ENCODE measurements around the gene REP15. TPM values are rescaled to one million over a fixed set of nuclear protein-coding genes. Genes with fewer than 3 reads are reported as not detected.

The REP15 gene
- polyA plus RNA-seq, 1 of the 3 experiments (the other 2 are of a cell fraction): 0.84 TPM

GRCh38 chr12:27680619-27681018, 15.6 kb upstream of the REP15 start:
- POLR2A ChIA-PET: no interaction called here
- peaks cover 86 to 96% of the 10 kb centered on the region in 2 experiments for H3K36me3 ChIP-seq (replicated peaks in 1 of 2; ENCODE audit: control insufficient read depth in 1 of 2, insufficient read depth in 2 of 2, low read length in 1 of 2)

DNA sequence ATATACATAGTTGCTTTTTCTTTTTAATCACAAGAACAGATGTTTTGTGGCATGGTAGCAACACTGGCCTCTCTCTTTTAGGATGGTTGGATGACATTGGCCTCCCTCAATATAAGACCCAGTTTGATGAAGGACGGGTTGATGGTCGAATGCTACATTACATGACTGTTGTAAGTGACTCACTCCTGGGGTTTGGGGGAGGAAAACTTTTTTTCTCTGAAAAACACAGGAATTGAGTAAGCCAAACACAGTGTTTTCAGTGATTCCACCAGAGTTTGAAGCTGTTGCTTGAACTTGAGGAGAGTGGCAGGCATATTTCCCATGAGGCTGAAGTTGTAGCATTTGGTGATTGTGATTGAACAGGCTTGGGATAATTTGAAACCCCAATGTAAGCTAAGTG, 13.7 kb upstream of the REP15 start:
- ChIA-PET CTCF (no interaction called here), POLR2A (no interaction called here)

More at GRCh38 chr12:27680619-27681018, 15.6 kb upstream of the REP15 start:
- Histone ChIP-seq H3K79me2 (ENCODE audit: insufficient read depth) (no peaks in the 10 kb centered on the region), H2AFZ (ENCODE audit: low read depth) (no peak overlapping the region), H3K9ac (no peak overlapping the region), H3K9me2 (no peaks in the 10 kb centered on the region), H4K20me1 (ENCODE audit: insufficient read depth) (no peaks in the 10 kb centered on the region), H3K4me1 (ENCODE audit: control insufficient read depth in 1 of 2, insufficient read depth in 2 of 2, low read depth in 1 of 2, low read length in 1 of 2) (no peaks in the 10 kb centered on the region), H3K4me2 (no peak overlapping the region), H3K9me3 (no peaks in the 10 kb centered on the region), H3K27me3 (ENCODE audit: insufficient read depth) (no peaks in the 10 kb centered on the region), H3K27ac (ENCODE audit: low read depth in 2 of 2, low read length in 1 of 2) (no peak overlapping the region), H3F3A (replicated peaks; ENCODE audit: insufficient read depth) (peaks cover 28% of the 10 kb centered on the region), H3K4me3 (ENCODE audit: low read depth in 2 of 2, low read length in 1 of 2) (no peak overlapping the region)
- TF ChIP-seq, protein P1, sequence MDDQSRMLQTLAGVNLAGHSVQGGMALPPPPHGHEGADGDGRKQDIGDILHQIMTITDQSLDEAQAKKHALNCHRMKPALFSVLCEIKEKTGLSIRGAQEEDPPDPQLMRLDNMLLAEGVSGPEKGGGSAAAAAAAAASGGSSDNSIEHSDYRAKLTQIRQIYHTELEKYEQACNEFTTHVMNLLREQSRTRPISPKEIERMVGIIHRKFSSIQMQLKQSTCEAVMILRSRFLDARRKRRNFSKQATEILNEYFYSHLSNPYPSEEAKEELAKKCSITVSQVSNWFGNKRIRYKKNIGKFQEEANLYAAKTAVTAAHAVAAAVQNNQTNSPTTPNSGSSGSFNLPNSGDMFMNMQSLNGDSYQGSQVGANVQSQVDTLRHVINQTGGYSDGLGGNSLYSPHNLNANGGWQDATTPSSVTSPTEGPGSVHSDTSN (IDR thresholded peaks at IDR 0.05): no peak
- no peak for TF ChIP-seq FOXJ3 (CRISPR knock-in tag; IDR thresholded peaks at IDR 0.05)
- TF ChIP-seq SMC3 (IDR thresholded peaks at IDR 0.05; ENCODE audit: low read depth, low read length): no peak
- CTCF ChIA-PET: no interaction called here
- DNase-seq: no peak

DNA sequence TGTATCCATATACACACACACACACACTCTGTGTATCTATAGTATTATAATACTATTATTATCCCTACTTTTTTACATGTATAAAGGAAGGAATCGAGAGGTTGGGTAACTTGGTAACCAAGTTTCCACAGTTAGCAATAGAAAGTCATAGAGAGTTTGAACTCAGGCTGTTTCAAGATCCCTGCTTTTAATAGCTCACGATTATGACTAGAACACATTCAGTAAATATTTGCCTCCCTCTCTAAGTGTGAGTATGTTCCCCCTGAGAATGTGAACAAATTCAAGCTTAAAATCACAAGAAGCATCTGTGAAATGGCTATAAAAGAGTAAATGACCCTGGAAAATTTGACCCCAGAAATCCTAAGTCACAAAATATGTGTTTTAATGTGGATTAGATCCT, 11.0 kb upstream of the REP15 start:
- Histone ChIP-seq H3K4me2 (no peak overlapping the region), H2AFZ (ENCODE audit: low read depth) (no peak overlapping the region), H3K9ac (no peak overlapping the region), H3K27me3 (ENCODE audit: insufficient read depth) (no peaks in the 10 kb centered on the region), H3K27ac (ENCODE audit: low read depth in 2 of 2, low read length in 1 of 2) (no peak overlapping the region), H3K9me3 (no peaks in the 10 kb centered on the region), H3K36me3 (replicated peaks in 1 of 2; ENCODE audit: control insufficient read depth in 1 of 2, insufficient read depth in 2 of 2, low read length in 1 of 2) (peaks cover 89 to 97% of the 10 kb centered on the region in 2 experiments), H4K20me1 (ENCODE audit: insufficient read depth) (no peaks in the 10 kb centered on the region), H3F3A (replicated peaks; ENCODE audit: insufficient read depth) (peaks cover 32% of the 10 kb centered on the region), H3K4me3 (ENCODE audit: low read depth in 2 of 2, low read length in 1 of 2) (no peak overlapping the region), H3K79me2 (ENCODE audit: insufficient read depth) (no peaks in the 10 kb centered on the region), H3K4me1 (ENCODE audit: control insufficient read depth in 1 of 2, insufficient read depth in 2 of 2, low read depth in 1 of 2, low read length in 1 of 2) (no peaks in the 10 kb centered on the region), H3K9me2 (no peaks in the 10 kb centered on the region)
- DNase-seq: no peak
- TF ChIP-seq NFIC (IDR thresholded peaks at IDR 0.05; ENCODE audit: borderline replicate concordance) (no peak), RCOR1 (IDR thresholded peaks at IDR 0.05; ENCODE audit: low read length) (no peak), GABPA (IDR thresholded peaks at IDR 0.05; ENCODE audit: low read depth) (no peak), JUND (IDR thresholded peaks at IDR 0.05) (no peak), FOSL2 (IDR thresholded peaks at IDR 0.05; ENCODE audit: borderline replicate concordance, low read depth) (no peak), EP300 (IDR thresholded peaks at IDR 0.05; ENCODE audit: borderline replicate concordance in 1 of 2, low read depth in 1 of 2, low read length in 1 of 2) (no peak), NRF1 (IDR thresholded peaks at IDR 0.05; ENCODE audit: low read depth, low read length) (no peak), RAD21 (IDR thresholded peaks at IDR 0.05; ENCODE audit: low read length) (no peak), USF1 (IDR thresholded peaks at IDR 0.05; ENCODE audit: borderline replicate concordance, low read depth) (no peak), CHD2 (IDR thresholded peaks at IDR 0.05; ENCODE audit: low read length, partially characterized antibody) (no peak)
- TF ChIP-seq, protein P1 (IDR thresholded peaks at IDR 0.05): no peak
- ChIA-PET CTCF (interaction anchor here (1.7 kb wide), 1 partner anchor 21 kb away, joined by 4 read pairs; no protein-coding TSS in a partner anchor), POLR2A (no interaction called here)
- 94% methylated on average over 2 of the region's 2 CpGs for WGBS (ENCODE audit: low lambda C conversion rate)

More for the DNA sequence above, 13.7 kb upstream of the REP15 start:
- peaks cover 33% of the 10 kb centered on the region for H3F3A ChIP-seq (replicated peaks; ENCODE audit: insufficient read depth)
- TF ChIP-seq, protein P2, sequence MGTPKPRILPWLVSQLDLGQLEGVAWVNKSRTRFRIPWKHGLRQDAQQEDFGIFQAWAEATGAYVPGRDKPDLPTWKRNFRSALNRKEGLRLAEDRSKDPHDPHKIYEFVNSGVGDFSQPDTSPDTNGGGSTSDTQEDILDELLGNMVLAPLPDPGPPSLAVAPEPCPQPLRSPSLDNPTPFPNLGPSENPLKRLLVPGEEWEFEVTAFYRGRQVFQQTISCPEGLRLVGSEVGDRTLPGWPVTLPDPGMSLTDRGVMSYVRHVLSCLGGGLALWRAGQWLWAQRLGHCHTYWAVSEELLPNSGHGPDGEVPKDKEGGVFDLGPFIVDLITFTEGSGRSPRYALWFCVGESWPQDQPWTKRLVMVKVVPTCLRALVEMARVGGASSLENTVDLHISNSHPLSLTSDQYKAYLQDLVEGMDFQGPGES (IDR thresholded peaks at IDR 0.05; ENCODE audit: low read depth, low read length): no peak
- H3K9ac ChIP-seq: no peak overlapping the region
- no peaks in the 10 kb centered on the region for H4K20me1 ChIP-seq (ENCODE audit: insufficient read depth)
- no peaks in the 10 kb centered on the region for H3K27me3 ChIP-seq (ENCODE audit: insufficient read depth)
- 96% methylated on average over 2 of the region's 2 CpGs for WGBS (ENCODE audit: low lambda C conversion rate)
- H3K4me3 ChIP-seq (ENCODE audit: low read depth in 2 of 2, low read length in 1 of 2): no peak overlapping the region
- H3K79me2 ChIP-seq (ENCODE audit: insufficient read depth): no peaks in the 10 kb centered on the region
- no peak overlapping the region for H2AFZ ChIP-seq (ENCODE audit: low read depth)
- DNase-seq: no peak
- no peaks in the 10 kb centered on the region for H3K4me1 ChIP-seq (ENCODE audit: control insufficient read depth in 1 of 2, insufficient read depth in 2 of 2, low read depth in 1 of 2, low read length in 1 of 2)
- no peaks in the 10 kb centered on the region for H3K9me3 ChIP-seq
- no peaks in the 10 kb centered on the region for H3K9me2 ChIP-seq
- peaks cover 86 to 97% of the 10 kb centered on the region in 2 experiments for H3K36me3 ChIP-seq (replicated peaks in 1 of 2; ENCODE audit: control insufficient read depth in 1 of 2, insufficient read depth in 2 of 2, low read length in 1 of 2)
- H3K4me2 ChIP-seq: no peak overlapping the region
- no peak overlapping the region for H3K27ac ChIP-seq (ENCODE audit: low read depth in 2 of 2, low read length in 1 of 2)

Data from SK-N-SH (cell line).